ENCODE measurements around the gene BCL2A1.
"Not testable (repeated sequence)": the region's sequence is repeated elsewhere in the genome, so short reads cannot be mapped to it uniquely, and the experiment has no call there.

Gene BCL2A1

DNA sequence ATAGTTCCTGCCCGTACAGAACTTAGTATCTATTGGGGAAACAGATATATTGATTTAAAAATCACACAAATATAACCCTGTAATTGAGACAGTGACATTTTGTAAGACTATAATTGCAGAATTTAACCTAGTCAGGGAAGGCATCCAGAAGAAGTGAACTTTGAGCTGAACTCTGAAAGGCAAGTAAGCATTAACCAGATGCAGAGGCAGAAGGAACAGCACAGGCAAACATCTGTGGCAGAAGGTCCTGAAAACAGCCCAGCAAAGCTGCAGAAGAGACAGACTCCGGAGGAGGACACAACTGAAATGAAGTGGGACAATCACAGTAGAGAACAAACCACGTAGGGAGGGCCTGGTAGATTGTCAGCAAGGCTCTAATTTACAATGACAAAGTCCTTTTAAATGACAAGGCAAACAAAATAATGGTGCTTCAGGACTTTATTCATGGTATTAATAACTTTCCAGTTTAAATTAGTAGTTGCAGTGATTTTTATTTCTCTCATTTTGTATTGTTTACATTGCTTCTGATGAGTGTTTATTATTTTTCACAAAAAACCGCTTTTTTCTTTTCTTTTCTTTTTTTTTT is 14.5 kb downstream of the BCL2A1 start:
- no peak for DNase-seq

DNA sequence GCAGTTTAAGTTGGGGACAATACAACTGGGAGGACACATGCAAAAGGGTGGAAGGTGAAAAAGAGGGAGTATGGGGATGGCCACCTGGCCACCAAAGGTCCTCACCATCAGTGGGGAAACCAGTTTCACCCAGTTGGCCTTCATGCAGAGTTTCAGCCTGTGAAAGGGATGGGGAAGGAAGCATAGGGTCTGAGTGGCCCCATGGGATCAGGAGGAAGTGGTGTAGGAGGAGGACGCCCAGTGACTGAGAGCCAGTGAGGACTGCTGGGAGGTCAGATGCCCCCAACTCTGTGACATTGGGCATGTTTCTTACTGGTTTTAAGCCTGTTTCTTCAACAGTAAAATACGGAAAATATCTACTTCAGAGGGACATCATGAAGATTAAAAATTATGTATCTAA is 16.3 kb downstream of the BCL2A1 start:
- DNase-seq: no peak

DNA sequence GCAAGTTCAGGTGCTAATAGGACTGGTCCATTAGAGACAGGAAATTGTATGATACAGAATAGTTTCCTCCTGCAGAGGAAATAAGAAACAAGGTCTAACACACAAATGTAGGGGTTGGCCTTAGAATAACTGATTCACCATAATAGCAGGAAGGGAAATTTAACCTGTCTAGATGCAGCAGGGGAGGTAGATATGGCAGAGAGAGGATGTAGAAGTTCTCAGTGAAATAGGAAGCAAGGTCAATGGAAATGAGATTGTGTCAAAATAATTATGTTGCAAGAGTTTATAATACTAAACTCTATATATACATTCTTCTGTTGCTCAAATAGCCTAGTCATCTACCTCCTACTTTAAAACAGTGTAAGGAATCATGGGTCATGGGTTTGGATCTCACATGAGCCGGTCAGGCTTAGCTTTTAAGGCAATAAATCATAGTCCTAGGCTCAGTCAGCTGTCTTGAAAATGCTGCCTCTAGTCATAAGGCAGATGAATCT is 17.0 kb downstream of the BCL2A1 start:
- DNase-seq: no peak

GRCh38 chr15:79952329-79952728 is 18.7 kb downstream of the BCL2A1 start:
- DNase-seq: no peak

DNA sequence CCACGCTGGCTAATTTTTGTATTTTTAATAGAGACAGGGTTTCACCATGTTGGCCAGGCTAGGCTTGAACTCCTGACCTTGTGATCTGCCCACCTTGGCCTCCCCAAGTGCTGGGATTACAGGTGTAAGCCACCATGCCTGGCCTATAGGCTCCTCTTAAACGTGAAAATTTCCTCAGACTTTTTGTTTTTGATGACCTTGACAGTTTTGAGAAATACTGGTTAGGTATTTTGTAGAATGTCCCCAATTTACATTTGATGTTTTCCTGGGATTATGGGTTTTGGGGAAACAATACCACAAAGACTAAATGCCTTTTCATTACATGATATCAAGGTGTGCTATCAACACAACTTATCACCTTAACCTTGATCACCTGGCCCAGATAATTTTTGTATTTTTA is 20.7 kb downstream of the BCL2A1 start:
- no peak for DNase-seq

GRCh38 chr15:79948761-79949160 is 22.2 kb downstream of the BCL2A1 start:
- no peak for DNase-seq

DNA sequence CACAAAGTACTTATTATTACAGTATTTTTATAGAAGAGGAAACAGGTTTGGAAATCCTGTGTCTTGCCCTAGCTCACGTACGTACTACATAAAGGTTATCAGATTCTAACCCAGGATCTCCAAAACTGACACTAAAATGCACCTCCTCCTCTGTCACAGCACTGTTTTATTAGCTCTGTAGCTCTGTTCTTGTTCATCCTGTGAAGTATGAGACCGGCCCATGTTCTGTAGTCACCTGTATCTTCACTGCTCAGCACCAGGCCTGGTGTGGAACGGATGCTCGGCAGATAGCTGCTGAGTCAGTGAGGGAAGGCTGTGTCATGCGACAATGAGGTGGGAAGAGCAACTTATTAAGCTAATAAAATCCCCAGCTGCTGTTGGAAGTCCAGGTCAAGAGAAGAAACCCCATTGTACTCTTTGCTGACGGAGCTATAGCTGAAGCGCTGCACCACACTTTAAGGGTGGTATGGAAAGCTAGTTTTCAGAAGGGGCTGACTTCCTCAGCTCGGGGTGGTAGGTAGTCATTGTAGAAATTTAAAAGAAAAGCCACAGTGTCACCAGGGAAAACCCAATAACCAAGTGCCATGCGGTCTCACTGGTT is 22.8 kb downstream of the BCL2A1 start:
- DNase-seq: no peak

GRCh38 chr15:79947009-79947408 is 24.0 kb downstream of the BCL2A1 start:
- no peak for DNase-seq

- DNase-seq: no peak
Observed at GRCh38 chr15:79944622-79945021, 26.4 kb downstream of the BCL2A1 start.

DNA sequence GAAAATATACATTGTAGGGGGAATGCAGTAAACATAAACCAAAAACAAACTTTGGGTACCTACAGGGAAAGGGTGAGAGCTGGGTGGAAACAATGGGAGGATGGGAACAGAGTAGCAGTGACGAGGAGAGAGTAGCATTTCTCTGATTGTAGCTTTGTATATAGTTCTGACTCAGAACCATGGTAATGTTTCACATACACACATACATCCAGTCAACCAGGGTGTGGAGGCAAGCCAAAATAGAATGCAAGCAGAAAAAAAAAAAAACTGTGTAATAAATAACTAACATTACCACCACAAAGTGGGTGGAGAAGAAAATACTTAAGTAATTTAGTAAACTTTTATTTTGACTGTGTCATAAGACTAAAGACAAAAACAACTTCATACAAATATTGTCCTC is 27.2 kb downstream of the BCL2A1 start:
- DNase-seq: peak; percentile 82

GRCh38 chr15:79942741-79943481 is 28.1 kb downstream of the BCL2A1 start:
- DNase-seq: peak; percentile 78

DNA sequence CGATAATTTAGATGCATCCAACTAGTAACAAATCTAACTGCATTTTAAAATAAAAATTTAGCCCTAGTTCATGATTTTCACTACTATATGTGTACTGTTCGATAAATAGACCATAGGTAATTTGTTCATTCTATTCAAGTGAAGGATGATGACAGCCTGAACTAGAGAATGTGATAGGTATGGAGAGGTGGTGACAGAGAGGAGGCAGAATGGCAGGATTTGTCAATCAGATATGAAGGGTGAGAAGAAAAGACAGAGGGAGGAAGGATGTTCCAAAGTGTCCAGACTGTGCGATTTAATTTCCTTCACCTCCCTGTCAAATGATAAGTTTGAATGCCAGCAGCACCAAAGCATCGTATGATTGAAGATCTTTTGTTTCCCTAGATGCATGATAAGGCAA is 31.6 kb downstream of the BCL2A1 start:
- DNase-seq: no peak

GRCh38 chr15:79938143-79938542 is 32.9 kb downstream of the BCL2A1 start:
- no peak for DNase-seq

DNA sequence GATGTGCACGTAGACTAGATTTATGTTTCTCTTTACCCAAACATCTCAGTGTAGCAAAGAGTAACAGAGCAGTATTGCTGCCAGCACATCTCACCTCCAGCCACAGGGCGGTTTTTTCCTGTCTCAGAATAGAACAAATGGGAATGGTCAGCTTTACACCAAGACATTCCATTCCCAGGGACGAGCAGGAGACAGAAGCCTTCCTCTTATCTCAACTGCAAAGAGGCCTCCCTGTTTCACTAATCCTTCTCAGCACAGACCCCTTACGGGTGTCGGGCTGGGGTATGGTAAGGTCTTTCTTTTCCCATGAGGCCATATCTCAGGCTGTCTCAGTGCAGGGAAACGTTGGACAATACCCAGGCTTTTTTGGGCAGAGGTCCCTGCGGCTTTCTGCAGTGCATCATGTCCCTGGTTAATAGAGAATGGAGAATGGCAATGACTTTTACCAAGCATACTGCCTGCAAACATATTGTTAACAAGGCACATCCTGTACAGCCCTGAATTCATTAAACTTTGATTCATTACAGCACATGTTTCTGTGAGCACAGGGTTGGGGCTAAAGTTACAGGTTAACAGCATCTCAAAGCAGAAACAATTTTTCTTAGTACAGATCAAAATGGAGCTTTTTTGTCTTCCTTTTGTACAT is 35.3 kb downstream of the BCL2A1 start:
- DNase-seq: not testable (repeated sequence)

GRCh38 chr15:79933231-79933630 is 37.8 kb downstream of the BCL2A1 start:
- DNase-seq: no peak

DNA sequence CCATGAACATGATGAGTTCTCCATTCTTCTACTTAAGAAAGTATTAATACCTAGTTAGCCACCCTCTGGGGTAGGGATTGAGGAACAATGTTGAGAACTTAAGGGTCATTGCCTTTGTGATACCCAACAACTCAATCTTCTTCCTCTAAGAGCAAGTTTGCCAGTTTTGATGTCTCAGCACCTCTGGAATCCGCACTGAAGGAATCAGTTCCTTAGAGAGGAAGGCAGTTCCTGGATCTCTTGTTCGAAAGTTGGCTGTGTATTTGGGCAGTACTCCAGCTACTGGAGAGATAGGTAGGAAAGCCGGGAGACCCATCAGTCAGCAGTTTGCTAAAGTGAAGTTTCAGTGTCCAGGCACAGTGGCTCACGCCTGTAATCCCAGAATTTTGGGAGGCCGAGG is 38.5 kb downstream of the BCL2A1 start:
- DNase-seq: no peak

- no peak for DNase-seq
Observed at GRCh38 chr15:79930516-79930915, 40.5 kb downstream of the BCL2A1 start.

DNA sequence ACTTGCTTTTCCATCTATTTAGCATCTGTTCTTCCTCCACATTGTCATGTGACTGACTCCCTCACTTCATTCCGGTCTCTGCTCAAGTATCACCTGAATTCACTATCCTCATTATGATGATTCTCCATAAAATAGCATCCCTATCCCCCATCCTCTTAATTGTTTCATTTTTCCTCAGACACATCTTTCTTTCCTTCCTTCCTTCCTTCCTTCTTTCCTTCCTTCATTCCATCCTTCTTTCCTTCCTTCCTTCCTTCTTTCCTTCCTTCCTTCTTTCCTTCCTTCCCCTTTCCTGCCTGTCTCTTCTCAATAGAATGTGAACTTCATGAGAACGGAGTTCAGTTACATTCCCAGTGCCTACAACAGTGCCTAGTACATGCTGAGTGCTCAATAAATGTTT is 41.6 kb downstream of the BCL2A1 start:
- DNase-seq: no peak

DNA sequence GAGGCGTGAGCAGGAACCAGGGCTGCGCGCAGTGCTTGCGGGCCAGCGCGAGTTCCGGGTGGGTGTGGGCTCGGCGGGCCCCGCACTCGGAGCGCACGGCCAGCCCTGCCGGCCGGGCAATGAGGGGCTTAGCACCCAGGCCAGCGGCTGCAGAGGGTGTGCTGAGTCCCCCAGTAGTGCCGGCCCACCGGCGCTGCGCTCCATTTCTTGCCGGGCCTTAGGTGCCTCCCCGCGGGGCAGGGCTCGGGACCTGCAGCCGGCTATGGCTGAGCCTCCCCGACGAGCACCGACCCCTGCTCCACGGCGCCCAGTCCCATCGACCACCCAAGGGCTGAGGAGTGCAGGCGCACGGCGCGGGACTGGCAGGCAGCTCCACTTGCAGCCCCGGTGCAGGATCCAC is 44.9 kb downstream of the BCL2A1 start:
- not testable (repeated sequence) for DNase-seq

DNA sequence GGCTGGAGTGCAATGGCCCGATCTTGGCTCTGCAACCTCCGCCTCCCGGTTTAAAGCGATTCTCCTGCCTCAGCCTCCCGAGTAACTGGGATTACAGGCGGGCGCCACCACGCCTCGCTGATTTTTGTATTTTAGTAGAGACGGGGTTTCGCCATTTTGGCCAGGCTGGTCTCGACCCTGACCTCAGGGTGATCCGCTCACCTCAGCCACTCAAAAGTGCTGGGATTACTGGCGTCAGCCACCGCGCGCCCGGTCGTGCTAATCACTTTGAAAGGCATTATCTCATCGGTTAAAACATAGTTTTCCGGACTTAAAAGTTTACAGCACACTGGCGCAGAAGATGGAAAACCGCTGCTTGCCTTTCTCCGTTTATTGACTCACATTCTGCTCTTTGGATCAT is 46.6 kb downstream of the BCL2A1 start:
- DNase-seq: no peak

- peak; percentile 97 for DNase-seq
Observed at GRCh38 chr15:79923515-79924169, 47.4 kb downstream of the BCL2A1 start.

- DNase-seq: peak; percentile 55
Observed at GRCh38 chr15:79923079-79923514, 47.9 kb downstream of the BCL2A1 start.

DNA sequence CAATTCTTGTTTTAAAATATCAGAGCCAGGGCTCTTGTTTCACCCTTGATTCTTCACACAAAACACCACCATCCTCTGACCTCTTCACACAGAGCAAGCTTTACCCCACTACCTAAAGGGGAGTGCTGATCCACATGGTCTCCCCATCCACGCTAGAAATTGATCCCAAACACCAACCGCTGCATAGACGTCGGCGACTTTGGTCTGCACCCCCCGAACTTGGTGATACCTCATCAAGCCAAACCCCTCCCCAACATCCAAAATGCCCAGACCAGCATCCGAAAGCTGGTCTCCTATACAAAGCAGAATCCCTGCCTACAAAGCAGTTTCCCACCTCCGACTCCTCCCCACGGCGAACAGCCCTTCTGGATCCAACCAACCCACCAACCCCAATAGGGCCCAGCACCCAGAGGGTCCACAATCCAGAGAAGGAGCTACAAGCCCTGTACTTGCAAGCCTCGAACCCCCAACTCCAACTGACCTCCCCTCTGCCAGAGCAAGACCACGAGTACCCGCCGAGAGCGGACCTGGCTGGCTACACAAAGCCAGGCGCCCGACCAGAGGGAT is 48.4 kb downstream of the BCL2A1 start:
- no peak for DNase-seq
